Activated CD4-positive, alpha-beta T cell treated with anti-CD3 and anti-CD28 coated beads, Interleukin-2, Interleukin-6, amounts not matched to agents 100 ng/mL and 50 ng/mL, durations not matched to agents 16 hours and 8 hours (primary cell): ENCODE results near the gene GBP3.
"Not testable (repeated sequence)": the region's sequence is repeated elsewhere in the genome, so short reads cannot be mapped to it uniquely, and the experiment has no call there.

ENCODE experiments used
- DNase-seq: peaks from one replicate; pipeline ENCODE4 v3.0.0-alpha.2; 2020

The GBP3 gene

DNA sequence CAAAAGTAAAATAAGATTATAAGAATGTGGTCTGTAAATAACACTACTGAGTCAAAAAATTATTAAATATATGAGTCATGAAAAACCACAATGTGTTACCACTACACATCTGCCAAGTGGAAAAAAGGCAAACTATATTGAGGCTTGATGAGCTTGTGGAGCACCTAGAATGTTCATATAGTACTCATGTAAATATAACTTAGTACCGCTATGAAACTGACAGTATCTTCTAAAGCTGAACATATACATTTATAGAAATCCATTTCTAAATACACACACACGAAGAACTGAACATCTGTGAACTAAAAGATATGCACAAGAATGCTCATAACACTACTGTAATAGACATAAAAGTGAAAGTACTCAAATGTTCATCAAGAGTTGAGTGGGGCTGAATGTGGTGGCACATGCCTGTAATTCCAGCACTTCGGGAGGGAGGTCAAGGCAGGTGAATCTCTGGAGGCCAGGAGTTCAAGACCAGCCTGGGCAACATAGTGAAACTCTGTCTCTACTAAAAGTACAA, 18.5 kb upstream of the GBP3 start:
- peak; percentile 81 for DNase-seq

DNA sequence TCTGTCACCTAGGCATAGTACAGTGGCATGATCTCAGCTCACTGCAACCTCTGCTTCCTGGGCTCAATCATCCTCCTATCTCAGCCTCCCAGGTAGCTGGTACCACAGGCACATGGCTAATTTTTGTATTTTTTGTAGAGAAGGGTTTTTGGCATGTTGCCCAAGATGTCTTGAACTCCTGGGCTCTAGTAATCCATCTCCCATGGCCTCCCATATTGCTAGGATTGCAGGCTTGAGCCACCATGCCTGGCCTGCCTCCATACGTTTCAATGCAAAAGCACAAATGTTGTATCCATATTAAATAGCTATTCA, 17.6 kb upstream of the GBP3 start:
- DNase-seq: no peak

- DNase-seq: no peak
Observed at GRCh38 chr1:89037186-89037585, 14.5 kb upstream of the GBP3 start.

DNA sequence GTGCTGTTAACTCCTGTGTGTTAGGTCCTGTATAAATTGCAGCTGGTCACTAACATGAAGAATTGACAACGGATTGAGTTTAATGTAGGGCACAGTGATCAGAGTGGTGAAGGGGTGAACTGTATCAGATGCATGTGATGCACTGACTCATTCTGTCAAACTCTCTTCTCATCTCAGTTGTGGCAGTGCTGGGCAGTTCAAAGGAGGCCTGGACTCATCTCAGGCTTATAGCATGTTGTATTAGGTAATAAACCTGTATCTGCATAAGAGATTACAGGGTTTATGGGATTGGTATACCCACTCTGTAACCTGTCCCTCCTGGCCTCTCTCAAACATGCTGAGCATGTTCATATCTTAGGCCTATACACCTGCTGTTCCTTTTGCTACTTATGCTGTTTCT, 12.4 kb upstream of the GBP3 start:
- DNase-seq: no peak

- DNase-seq: not testable (repeated sequence)
Observed at GRCh38 chr1:89034004-89034403, 11.3 kb upstream of the GBP3 start.

GRCh38 chr1:89029051-89029450, 6.4 kb upstream of the GBP3 start:
- DNase-seq: not testable (repeated sequence)

GRCh38 chr1:89025928-89026327, 3.3 kb upstream of the GBP3 start:
- no peak for DNase-seq

- no peak for DNase-seq
Observed at GRCh38 chr1:89023026-89023425, 360 bp upstream of the GBP3 start.

DNA sequence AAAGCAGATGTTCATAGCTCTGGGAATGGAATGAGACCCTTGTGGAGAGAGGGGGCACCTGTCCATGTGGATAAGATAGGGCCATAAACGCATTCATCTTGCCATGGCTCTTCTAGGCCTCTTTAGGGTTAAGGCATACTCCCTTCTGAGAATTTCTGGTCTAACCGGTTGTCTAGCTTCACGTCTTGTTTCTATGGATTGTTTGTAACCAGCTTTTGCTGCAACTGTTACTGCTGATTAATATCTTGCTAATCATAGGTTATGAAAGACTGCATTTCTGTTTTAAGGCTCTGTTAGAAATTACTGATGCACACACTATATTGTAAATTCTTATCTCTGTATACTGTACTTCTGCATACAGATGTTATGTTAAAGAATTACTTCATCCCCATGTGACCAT, 4.3 kb downstream of the GBP3 start:
- DNase-seq: not testable (repeated sequence)

- no peak for DNase-seq
Observed at GRCh38 chr1:89008511-89008910, 14.2 kb downstream of the GBP3 start.

DNA sequence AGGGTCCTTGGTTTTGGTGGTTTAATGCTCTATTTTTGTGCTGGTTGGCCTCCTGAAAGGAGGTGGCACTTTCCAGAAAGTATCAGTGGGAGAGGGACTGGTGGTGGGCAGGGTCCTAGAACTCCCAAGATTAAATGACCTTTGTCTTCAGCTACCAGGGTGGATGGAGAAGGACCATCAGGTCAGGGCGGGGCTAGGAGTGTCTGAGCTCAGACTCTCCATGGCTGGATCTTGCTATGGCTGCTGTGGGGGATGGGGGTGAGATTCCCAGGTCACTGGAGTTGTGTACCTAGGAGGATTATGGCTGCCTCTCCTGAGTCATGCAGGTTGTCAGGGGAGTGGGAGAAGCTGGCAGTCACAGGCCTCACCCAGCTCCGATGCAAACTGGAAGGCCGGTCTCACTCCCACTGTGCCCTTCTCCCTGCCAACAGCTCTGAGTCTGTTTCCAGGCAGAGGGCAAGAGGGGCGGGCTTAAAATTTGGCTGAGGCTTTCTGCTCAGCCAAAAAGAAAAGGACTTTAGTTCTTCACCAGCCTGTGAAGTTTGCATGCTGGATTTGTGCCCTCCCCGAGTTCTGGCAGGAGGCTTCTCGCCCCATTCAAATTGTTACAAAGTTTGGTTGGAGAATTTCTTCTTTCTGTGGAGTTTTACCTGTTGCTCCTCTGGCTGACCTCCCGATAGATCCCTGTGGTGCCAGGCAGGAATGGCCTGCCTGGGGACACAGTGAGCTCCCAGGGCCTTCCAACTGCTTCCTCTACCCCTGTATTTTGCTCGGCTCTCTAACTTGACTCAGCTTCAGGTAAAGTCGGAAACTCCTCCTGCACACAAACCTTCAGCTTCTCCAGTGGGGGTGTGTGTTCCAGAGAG, 17.1 kb downstream of the GBP3 start:
- no peak for DNase-seq

GRCh38 chr1:89002176-89002575, 20.5 kb downstream of the GBP3 start:
- not testable (repeated sequence) for DNase-seq

GRCh38 chr1:89001510-89001909, 21.2 kb downstream of the GBP3 start:
- DNase-seq: no peak

DNA sequence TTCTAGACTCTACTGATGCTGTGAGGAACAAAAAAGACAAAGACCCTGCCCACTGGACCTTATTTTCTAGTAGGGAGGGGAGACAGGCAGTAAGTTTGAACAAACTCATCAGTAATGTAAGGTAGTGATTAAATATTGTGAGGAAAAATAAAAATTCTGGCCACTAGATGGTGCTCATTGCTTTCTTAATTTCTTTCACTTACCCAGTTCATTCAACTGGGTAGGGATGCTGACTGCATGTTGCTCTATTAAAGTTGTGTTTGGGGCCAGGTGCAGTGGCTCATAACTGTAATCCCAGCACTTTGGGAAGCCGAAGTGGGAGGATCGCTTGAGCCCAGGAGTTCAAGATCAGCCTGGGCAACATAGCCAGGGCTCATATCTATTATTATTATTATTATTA, 23.9 kb downstream of the GBP3 start:
- peak; percentile 78 for DNase-seq

DNA sequence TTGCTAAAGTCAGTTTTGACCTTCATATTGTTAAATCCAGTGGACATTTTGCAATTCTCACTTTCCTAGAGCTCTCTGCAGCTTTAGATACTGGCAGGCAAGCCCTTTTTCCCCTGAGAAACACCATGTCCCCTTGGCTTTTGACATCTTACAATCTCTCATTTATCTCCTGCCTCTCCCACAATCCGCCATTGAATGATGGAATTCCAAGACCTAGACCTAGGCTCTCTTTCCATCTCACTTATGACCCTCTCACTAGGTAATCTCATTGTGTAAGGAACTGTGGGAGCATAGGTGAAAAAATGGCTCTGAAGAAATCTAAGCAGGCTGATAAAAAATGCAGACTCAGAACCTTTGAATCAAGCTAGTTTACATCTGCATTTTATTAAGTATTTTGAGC, 32.2 kb downstream of the GBP3 start:
- DNase-seq: no peak

DNA sequence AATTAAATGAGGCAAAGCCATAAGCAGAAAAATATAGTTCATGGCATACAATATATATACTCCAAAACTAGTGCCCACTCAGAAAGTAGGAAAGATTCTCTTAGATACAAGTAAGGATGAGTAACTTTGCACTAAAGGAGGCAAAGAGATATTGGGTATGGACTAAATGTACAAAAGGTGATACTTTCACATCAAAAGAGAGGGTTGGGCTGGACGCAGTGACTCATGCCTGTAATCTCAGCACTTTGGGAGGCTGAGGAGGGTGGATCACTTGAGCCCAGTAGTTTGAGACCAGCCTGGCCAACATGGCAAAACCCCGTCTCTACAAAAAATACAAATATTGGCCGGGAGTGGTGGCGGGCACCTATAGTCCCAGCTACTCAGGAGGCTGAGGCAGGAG, 37.0 kb downstream of the GBP3 start:
- DNase-seq: peak; percentile 42

- DNase-seq: no peak
Observed at GRCh38 chr1:88985032-88985431, 37.6 kb downstream of the GBP3 start.

GRCh38 chr1:88984569-88984968, 38.1 kb downstream of the GBP3 start:
- DNase-seq: no peak

DNA sequence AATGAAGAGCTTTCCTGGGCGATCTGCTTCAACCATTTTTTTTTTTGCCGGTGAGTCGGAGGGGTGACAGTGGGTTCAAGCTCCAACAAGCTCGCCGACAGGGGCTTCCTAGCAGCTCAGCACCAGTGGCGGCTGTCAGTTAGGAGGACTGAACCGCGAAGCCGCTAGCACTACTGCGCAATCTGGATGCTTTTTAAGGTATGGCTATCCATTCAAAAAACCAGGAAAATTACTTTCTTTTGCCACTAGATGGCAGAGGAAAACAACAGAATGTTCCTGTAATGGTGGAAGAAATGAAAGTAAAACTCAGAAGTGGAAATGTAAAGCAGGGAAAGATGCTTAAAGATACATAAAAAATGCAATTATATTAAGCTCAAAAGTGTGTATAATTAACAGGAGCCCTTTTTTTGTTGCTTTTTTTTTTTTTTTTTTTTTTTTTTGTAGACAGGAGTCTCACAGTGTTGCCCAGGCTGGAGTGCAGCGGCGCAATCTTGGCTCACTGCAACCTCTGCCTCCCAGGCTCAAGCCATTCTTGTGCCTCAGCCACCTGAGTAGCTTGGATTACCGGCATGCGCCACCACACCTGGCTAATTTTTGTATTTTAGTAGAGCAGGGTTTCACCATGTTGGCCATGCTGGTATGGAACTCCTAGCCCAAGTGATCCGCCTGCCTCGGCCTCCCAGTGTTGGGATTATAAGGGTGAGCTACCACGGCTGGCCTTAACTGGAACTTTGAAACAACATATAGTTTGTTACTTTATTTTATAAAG, 38.7 kb downstream of the GBP3 start:
- peak; percentile 57 for DNase-seq

- peak; percentile 59 for DNase-seq
Observed at GRCh38 chr1:88982055-88982454, 40.6 kb downstream of the GBP3 start.

DNA sequence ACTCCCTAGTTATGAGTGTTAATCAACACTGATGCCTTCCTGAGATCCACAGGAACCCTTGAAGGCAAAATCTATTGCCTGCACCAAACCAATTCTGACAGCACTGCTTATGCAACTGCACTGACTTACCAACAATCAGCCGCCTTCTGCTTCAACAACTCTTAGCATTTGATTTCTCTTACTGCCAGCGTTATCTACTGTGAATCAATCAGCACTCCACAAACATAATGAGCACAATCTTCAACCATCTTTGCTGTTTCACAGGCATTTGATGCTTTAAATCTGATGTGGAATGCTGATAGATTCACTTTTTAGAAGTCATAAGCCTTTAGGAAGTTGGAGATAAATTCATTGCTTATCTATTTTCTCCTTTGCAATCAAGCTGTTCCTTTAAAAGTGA, 41.2 kb downstream of the GBP3 start:
- not testable (repeated sequence) for DNase-seq

- DNase-seq: no peak
Observed at GRCh38 chr1:88980870-88981269, 41.8 kb downstream of the GBP3 start.

- no peak for DNase-seq
Observed at GRCh38 chr1:88979749-88980116, 42.9 kb downstream of the GBP3 start.

DNA sequence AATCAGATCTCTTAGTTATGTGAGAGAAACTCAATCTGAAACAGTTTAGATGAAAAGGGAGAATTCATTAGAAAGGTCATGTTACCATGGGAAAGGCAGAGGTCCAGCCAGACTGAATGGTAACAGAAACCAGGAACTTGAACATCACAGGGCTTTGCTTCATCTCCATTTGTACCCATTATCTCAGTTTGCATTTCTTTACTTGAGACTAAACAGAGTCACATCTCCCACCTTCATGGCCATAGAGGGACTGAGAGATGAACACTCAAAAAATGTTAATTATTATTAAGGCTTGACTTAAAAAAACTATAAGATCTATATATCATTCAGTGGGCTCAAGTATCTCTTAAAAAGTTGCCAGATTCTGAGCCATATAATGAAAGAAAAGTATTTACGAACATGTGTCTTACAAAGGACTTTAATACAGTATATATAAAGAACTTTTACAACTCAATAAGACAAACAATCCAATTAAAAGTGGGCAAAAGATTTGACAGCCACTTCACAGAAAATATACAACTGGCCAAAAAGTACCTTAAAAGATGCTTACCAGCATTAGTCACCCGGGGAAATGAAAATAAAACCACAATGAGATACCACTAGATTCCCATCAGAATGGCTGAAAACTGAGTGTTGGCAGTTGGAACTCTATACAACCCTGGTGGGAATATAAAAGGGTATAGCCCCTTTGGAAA, 43.5 kb downstream of the GBP3 start:
- peak; percentile 33 for DNase-seq
